NCI-H128 (cell line): ENCODE data around the gene TACR1.

Experiments
- DNase-seq: peaks from one replicate; lab custom pipeline; 2025; ENCODE audit not compliant: unreplicated experiment; lab: John Stamatoyannopoulos, UW

Gene TACR1

GRCh38 chr2:75023666-75024455 is 175.5 kb downstream of the TACR1 start:
- no peak for DNase-seq

- DNase-seq, result no peak
These were observed 176.8 kb downstream of the TACR1 start for GRCh38 chr2:75022516-75022915.

- DNase-seq, result no peak
These were observed 177.6 kb downstream of the TACR1 start for GRCh38 chr2:75021672-75022071.

- no peak for DNase-seq
These were observed 178.8 kb downstream of the TACR1 start for GRCh38 chr2:75020476-75020875.

GRCh38 chr2:75019790-75020189 is 179.5 kb downstream of the TACR1 start:
- DNase-seq, result no peak

GRCh38 chr2:75018162-75018561 is 181.2 kb downstream of the TACR1 start:
- DNase-seq, result no peak

GRCh38 chr2:75012080-75012479 is 187.2 kb downstream of the TACR1 start:
- no peak for DNase-seq

- no peak for DNase-seq
These were observed 188.7 kb downstream of the TACR1 start for GRCh38 chr2:75010571-75010970.

GRCh38 chr2:75007819-75008218 is 191.5 kb downstream of the TACR1 start:
- no peak for DNase-seq

GRCh38 chr2:75007061-75007460 is 192.3 kb downstream of the TACR1 start:
- DNase-seq, result no peak

GRCh38 chr2:75006041-75006440 is 193.3 kb downstream of the TACR1 start:
- no peak for DNase-seq

GRCh38 chr2:75003773-75004172 is 195.5 kb downstream of the TACR1 start:
- DNase-seq, result no peak

GRCh38 chr2:75003276-75003675 is 196.0 kb downstream of the TACR1 start:
- DNase-seq, result no peak

- DNase-seq, result no peak
These were observed 197.3 kb downstream of the TACR1 start for GRCh38 chr2:75002007-75002406.

- DNase-seq, result no peak
These were observed 199.9 kb downstream of the TACR1 start for GRCh38 chr2:74999468-74999867.
